Colonic mucosa (tissue), 4 donors: ENCODE measurements around the gene PLCD1. TPM values are rescaled to one million over a fixed set of nuclear protein-coding genes. Genes with fewer than 3 reads are reported as not detected.
"Not testable (repeated sequence)": the region's sequence is repeated elsewhere in the genome, so short reads cannot be mapped to it uniquely, and the experiment has no call there.

ENCODE experiments used
- DNase-seq: peaks from one replicate; pipeline ENCODE4 v3.0.0-alpha.2; 2020
- H3K27ac ChIP-seq: fragments of 200-600 bp; one replicate; pipeline ENCODE4 v1.8.0; 2021
- H3K27me3 ChIP-seq: fragments of 200-600 bp; one replicate; pipeline ENCODE4 v1.8.0; 2021
- H3K36me3 ChIP-seq: fragments of 200-600 bp; one replicate; pipeline ENCODE4 v1.8.0; 2021
- H3K4me1 ChIP-seq: fragments of 200-600 bp; one replicate; pipeline ENCODE4 v1.8.0; 2021; ENCODE audit warnings: mild to moderate bottlenecking
- H3K4me3 ChIP-seq: fragments of 200-600 bp; one replicate; pipeline ENCODE4 v1.8.0; 2021
- H3K9ac ChIP-seq, 2 donors: one replicate each; pipeline ENCODE4 v1.7.0; 2013; ENCODE audit warnings: control low read depth in 2 of 2, low read depth in 2 of 2, low read length in 2 of 2
- H3K9me3 ChIP-seq: fragments of 200-600 bp; one replicate; pipeline ENCODE4 v1.8.0; 2021
- CTCF ChIP-seq: fragments of 200-600 bp; IDR thresholded peaks from one replicate; pipeline ENCODE4 v1.8.0; 2022; ENCODE audit warnings: antibody characterized with exemption, mild to moderate bottlenecking
- intact Hi-C: fragments of 100-400 bp; cut with DNase I; formaldehyde crosslinking; loops from one replicate; pipeline ENCODE4 v1.14.1; 2022
- total RNA-seq, 2 donors: library from RNA; stranded (reverse); fragmentation: NEBNext Ultra II Directional in 1 of 2; extraction: Animal tissue kit (Norgen Biotek cat#: 25700) in 1 of 2; gene quantifications; one replicate each; pipeline ENCODE4 v1.2.1, GENCODE V29; 2021
- donor health status: healthy.
- donor health status: DM: no; HTN: no; CAD: no.
- donor health status: DM: no; HTN: no; CAD: no.

Gene PLCD1
- total RNA-seq, 2 donors from 2014 or later: 46.8 to 70.0 TPM

- no peak overlapping the region for H3K4me3 ChIP-seq
- intact Hi-C loops: no loop called here
- no peak for TF ChIP-seq CTCF
- no peak for DNase-seq
- H3K9ac ChIP-seq: no peak overlapping the region
- no peaks in the 10 kb centered on the region for H3K36me3 ChIP-seq
- no peaks in the 10 kb centered on the region for H3K27me3 ChIP-seq
- peaks cover 8% of the 10 kb centered on the region for H3K4me1 ChIP-seq
- H3K9me3 ChIP-seq: no peaks in the 10 kb centered on the region
- no peak overlapping the region for H3K27ac ChIP-seq
Observed at GRCh38 chr3:38036286-38036685, 6.8 kb upstream of the PLCD1 start.

- H3K9ac ChIP-seq, H3K4me3 ChIP-seq, H3K27ac ChIP-seq, H3K36me3 ChIP-seq, H3K9me3 ChIP-seq, intact Hi-C loops, DNase-seq, H3K4me1 ChIP-seq, H3K27me3 ChIP-seq: not testable (repeated sequence)
Observed at GRCh38 chr3:38034335-38034734, 4.9 kb upstream of the PLCD1 start.

DNA sequence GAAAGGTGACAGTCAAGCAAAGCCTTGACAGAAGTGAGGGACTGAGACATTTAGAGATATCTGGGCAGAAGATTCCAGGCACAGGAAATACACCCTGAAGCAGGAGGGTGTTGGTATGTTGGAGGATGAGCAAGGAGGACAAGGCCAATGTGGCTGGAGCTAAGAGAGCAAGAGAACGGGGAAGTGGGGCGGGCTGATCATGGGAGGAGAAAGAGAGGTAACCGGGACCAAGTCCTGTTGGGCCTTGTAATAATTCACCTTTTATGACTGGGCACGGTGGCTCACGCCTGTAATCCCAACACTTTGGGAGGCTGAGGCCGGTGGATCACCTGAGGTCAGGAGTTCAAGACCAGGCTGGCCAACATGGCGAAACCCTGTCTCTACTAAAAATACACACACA is 4.1 kb upstream of the PLCD1 start:
- DNase-seq: peak; percentile 31
- H3K36me3 ChIP-seq, H3K9me3 ChIP-seq, H3K4me3 ChIP-seq, H3K27me3 ChIP-seq, H3K9ac ChIP-seq, H3K4me1 ChIP-seq, H3K27ac ChIP-seq, intact Hi-C loops: not testable (repeated sequence)

DNA sequence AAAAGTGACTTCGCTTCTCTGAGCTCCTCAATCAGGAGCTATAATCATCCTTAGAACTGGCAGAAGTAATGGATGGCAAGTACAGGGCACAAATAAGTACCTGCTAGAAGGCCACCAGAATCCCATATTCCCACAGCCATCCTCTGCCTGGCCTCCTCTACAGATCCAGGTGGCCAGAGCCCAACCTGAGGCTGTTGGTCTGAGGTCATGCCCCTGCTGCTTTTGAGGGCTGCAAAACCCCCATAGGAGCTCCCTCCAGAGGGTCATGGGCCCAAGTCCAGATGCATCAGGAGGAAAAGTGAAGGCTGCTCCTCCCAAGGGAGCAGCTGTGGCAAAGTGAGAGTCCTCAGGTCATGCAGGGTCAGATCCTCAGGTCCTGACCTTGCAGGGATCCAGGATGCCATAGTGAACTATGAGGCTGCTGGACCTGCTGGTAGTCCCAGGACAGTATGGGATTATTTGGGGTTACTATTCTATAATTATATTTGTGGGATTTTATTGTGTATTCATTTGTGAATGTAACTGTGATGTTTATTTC is 3.0 kb upstream of the PLCD1 start:
- no peak for TF ChIP-seq CTCF
- intact Hi-C loops: no loop called here
- peaks cover 5% of the 10 kb centered on the region for H3K27me3 ChIP-seq
- DNase-seq: no peak
- H3K4me1 ChIP-seq: peaks cover 6% of the 10 kb centered on the region
- no peak overlapping the region for H3K9ac ChIP-seq
- no peaks in the 10 kb centered on the region for H3K9me3 ChIP-seq
- no peak overlapping the region for H3K27ac ChIP-seq
- H3K36me3 ChIP-seq: no peaks in the 10 kb centered on the region
- no peak overlapping the region for H3K4me3 ChIP-seq

DNA sequence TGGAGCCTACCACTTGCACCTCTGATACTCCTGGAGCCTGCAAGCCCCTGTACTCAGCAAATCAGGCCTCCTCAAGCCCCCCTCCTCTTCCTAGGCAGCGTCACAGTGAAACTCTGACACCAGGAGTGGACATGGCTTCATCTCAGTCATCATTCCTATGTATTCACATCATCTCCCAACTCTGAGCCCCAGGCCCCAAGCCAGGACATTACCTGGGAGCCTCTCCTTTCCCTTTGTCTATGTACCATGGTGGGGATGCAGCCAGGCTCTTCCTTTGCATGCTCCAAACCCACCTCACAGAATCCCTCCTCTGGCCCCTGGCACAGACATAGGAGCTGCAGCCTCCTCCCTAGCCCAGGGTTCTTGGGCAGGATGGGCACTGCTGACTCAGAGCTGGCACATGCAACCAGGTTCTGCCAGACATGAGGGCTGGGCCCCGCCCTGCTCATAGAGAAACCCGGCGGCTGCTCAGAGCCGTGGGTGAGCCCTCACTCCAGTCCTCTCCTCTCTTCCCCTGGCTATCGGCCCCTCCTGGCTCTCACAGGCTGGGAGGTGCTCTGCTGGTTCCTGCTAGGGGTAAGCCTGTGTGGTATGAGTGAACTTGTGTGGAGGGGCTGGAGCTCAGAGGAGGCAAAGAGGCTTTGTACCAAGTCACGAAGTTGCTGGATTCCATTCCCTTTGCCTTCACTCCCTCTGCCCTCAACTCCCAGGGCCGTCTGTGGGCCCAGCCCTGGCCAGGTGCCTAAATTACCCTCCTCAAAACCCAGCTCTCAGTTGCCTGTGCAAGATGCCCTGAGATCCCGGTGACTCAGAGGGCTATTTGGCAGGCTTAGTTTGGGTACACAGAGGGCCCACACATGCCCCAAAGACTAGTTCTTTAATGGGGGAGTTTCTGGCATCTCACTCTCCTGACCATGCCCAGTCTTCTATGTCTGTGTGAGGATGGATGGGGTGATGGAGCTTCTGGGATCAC is 1.9 kb upstream of the PLCD1 start:
- no peak for TF ChIP-seq CTCF
- Histone ChIP-seq H3K27ac (no peak overlapping the region), H3K9ac (peak overlapping the region in 1 of 2 donors; percentile 4), H3K9me3 (no peaks in the 10 kb centered on the region), H3K27me3 (peaks cover 5% of the 10 kb centered on the region), H3K36me3 (no peaks in the 10 kb centered on the region), H3K4me3 (no peak overlapping the region), H3K4me1 (peaks cover 6% of the 10 kb centered on the region)
- DNase-seq: peak; percentile 84
- intact Hi-C loops: no loop called here

DNA sequence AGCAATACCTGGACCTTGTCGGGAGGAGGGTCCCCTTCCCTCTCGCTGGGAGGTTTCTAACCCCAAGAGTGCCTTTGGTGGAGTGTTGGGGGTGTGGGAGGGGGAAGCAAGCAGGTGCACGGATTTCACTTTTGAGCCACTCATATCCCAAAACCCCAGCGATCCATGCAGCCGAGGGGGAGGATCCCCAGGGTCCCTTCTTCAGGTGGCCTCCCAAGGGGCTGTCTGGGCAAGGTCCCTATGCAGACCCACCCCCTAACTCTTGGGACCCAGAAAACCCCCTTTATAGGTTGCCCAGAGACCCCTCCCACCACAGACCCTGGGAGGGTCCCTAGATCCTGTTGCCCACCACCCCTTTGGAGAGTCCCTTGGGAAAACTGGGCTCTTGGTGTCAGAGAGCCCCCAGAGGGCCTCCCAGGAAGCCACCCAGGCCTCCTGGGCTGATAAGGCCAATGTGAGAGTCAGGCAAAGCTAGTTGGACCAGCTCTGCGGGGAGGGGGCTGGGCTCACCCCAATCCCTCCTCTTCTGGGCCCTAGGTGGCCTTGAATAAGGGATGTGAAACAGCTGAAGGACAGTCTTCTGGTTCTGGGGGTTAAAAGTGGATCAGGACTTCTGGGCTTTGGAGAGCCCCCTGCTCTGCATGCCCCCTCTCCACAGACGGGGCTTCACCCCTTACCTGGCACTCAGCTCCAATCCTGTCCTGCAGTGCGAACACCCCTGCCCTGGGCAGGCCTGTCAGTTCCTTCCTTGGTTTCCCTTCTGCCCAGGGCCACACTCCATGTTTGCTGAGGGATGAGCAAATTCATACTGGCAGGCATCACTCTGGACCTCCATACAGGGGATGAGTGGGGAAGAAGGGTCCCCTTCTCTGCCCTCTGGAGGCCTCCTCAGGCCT is 932 bp upstream of the PLCD1 start:
- DNase-seq: no peak
- peaks cover 11% of the 10 kb centered on the region for H3K4me1 ChIP-seq

More for the DNA sequence above, 932 bp upstream of the PLCD1 start:
- Histone ChIP-seq H3K9me3 (no peaks in the 10 kb centered on the region), H3K9ac (peak overlapping the region; percentile 73 to 78), H3K4me3 (peak overlapping the region; percentile 62), H3K27ac (peak overlapping the region; percentile 46), H3K27me3 (peaks cover 5% of the 10 kb centered on the region), H3K36me3 (no peaks in the 10 kb centered on the region)
- intact Hi-C loops: no loop called here
- no peak for TF ChIP-seq CTCF
